CD4-positive, alpha-beta T cell treated with Interleukin-10 for 1 hour (primary cell): ENCODE results near the gene RGS19.

Experiments
- DNase-seq: peaks from one replicate; pipeline ENCODE4 v3.0.0-alpha.2; 2020

Gene RGS19

DNA sequence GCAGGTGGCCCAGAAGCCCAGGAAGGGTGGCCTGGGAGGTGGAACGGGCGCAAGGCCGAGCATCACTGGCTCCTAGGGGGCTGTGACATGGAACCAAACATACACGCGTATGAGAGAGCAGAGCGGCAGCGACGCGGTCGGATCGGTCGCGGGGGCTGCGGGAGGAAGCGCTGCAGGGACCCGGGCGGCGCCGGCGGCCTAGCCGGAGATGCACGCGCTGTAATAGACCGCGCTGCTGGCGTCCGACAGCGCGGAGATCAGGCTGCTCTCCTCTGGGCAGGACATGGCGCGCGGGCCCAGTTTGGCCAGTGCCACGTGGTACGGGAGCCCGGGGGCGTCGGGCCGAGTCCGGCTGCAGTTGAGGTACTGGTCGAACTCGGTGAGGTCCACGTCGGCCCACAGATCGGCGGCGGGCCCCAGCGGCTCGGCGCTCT, 31.3 kb downstream of the RGS19 start:
- DNase-seq, result no peak

DNA sequence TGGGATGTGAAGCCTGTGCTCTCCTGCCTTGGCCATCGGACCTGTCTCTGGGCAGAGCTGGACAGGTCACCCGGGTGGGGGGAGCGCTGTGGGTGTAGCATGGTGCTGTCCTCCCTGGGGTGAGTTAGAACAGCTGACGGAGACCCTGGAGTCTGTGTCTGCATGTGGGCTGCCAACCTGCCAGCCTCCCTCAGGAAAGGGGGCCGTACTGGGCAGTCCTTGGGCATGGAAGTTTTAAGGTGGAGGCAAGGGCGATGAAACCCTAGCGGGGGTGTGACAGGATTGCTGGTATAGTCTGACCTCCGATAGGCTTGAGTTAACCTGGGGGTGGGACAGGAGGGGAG, 32.3 kb downstream of the RGS19 start:
- DNase-seq, result no peak

DNA sequence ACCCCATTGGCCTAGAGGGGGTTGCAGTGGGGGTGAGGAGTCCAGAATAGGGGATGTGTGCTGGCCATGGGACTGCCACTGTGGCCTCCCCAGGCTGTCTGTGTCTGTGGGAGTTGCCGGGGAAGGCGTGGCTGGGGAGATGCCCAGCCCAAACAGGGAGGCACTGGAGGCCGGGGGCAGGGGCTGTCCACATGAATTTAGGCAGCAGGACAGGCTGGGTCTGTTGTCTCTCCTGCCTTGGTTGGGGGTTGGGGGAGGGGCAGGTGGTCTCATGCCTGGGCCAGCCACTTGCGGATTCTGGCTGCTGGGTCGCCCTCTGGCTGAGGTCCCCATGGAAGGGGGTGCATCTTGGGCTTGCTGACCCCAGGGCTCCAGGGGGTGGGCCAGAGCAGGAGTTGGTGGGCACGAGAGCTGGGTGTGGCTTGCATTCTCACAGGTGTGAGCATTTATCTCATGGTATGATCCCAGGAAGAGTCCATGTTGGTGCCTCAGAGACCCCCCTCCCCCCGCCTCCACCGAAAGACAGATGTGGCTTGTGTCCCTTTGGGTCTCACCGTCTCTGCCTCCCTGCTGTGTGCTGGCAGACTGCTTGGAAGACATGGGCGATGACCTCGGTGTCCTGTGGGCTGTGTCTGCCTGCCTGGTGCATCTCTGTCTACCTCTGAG, 33.8 kb downstream of the RGS19 start:
- no peak for DNase-seq

DNA sequence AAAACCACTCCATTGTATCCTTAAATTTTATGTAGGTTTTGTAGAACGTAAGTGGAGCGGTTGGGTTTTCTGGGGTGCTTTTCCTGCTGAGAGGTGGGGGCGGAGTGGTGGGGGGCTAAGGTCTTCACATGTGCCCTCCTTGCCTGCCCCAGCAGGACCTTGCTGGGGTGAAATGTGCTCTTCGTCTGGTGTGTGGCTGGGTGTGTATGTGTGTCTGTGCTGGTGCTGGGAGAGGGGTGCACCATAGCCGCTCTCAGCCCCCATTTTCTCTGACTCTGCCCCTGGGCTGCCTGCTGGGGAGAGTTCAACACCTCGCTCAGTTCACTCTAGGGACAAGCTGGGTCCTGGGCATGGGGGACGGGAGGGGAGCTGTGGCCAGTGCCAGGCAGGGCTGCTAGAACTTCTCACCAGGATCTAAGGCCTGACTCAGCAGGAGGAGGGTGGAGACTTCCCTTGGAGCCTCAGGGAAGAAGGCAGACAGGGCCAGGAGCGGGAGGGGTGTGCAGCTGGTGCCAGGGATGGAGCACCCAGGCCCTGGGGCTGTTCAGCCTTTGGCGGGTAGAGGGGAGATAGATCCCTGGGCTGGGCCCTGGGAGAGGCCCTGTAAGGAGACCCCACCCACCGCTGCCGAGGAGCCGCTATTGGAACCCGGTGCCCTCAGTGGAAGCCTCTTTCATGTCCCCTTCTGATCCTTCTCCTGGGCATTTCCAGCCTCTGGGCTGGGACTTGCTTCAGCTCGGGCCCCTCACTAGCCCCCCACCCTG, 34.7 kb downstream of the RGS19 start:
- DNase-seq, result no peak

DNA sequence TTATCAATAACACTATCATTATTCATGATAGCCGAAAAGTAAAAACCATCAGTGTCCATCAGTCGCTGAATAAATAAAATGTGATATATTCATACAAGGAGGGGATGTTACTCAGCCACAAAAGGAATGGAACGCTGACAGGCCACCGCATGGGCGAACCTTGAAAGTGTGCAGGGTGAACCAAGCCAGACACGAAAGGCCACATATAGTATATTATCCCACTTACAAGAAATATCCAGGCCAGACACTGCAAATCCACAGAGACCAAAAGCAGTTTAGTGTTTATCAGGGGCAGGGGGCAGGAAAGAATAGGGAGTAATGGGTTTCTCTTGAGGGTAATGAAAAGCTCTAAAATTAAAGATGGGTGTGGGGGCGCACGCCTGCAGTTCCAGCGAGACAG, 35.5 kb downstream of the RGS19 start:
- DNase-seq, result no peak

DNA sequence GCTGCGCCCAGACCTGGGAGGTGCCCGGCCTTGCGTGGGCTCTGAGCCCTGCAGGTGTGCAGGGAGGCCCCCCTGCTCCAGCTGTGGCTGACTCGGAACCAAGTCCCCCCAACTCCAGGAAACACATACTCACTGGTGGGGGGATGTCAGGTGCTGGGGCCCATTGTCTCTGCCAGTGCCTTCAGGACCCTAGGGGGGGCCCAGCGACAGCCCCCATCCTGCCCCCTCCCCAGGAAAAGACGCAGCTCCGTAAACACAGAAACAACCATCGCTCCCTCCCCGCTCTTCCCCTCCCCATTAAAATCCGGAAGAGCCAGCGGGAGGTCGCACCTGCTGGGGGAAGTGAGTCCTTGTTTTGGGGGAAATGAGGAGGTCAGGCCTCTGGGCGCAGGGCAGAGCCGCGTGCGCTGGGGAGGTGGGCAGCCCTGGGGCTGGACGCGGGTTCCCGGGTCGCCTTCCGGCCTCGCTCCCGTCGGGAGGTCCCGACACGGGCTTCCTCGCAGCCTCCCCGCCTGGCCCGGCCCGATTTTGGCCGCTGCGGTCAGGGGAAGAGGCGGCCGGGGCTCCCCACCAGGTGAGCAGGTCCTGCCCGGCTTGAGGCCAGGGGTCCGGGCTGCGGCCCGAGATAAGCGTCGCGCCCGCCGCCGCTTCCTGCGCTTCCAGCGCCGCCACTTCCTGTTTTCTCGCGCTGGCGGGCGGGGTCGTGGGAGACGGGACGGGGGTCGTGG, 37.1 kb downstream of the RGS19 start:
- DNase-seq, result no peak

DNA sequence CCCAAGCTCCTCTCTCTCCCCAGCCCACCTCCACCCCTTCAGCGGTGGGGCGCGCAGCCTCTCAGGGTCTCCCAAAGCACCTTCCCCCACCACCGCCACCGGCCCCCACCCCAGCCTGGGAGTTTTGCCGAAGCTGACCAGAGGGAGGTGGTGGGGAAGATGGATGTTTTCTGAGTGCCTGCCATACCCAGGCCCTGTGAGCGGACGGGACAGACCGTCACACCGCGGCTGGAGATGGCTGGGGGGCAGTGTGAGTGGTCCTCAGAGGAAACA, 37.6 kb downstream of the RGS19 start:
- DNase-seq, result no peak

DNA sequence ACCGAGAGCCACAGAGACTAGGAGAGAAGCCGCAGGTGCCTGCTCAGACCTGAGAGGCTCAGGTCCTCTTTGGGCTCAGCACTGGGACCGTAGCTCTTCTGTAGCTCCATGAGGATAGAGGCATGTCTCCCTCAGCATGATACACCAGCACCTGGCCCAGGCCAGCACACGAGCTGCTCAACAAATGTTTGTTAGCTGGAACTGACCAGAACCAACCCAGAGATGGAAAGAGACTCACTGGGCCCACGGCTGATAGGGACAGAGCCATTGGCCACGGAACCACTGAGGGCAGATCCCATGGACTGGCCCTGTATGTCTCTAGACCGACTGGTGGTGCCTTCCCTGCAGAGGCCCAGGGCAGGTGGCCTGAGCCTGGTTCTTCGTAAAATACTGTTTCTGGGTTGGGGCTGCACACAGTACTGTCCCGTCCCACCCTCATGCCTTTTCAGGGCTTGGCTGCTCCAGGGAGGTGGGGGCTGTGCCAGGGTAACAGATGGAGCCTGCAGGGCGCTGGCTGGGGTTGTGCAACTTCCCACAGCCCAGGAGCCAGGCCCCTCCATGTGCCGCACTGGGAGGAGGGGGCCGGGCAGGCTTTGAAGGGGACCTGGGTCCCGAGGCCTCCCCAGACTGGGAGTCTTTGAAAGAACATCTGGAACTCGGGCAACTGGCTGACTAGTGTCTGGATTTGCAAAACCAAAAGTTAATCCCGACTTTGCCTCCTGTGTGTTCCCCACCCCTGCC, 38.1 kb downstream of the RGS19 start:
- no peak for DNase-seq

DNA sequence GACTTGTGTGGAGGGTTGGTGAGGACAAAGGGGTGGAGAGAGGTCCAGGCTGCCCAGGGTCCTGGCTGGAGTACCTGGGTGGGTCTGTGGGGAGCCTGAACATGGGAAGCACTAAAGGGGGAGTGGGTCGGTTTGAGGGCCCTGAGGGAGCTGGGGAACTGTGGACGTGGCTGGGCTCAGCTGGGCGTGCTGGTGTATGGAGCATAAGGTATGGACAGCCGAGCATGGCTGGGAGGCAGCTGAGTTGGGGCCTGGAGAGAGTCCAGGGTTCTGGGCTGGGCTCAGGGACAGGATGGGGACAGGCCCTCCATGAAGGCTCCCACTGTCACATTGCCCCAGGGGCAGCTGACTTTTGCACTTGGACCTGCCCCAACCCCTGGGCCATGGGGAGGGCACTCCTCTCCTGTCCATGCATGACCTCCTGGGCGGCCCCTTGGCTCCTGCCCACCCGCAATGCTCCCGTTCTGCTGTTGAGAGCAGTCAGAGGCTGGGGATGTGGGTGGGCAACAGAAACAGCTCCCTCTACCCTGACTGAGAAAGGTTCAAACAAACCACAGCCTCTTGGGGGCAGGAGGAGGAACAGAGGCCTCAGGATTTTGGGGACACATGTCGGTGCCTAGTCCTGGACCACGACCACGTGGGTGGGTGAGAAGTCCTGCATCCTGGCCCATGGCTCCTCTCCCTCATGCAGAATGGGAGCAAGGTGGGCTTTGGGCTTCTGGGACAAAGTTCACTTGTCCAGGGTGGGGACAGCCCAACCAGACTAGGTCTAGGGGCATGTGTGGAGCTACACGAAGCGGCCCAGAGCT, 38.9 kb downstream of the RGS19 start:
- no peak for DNase-seq

DNA sequence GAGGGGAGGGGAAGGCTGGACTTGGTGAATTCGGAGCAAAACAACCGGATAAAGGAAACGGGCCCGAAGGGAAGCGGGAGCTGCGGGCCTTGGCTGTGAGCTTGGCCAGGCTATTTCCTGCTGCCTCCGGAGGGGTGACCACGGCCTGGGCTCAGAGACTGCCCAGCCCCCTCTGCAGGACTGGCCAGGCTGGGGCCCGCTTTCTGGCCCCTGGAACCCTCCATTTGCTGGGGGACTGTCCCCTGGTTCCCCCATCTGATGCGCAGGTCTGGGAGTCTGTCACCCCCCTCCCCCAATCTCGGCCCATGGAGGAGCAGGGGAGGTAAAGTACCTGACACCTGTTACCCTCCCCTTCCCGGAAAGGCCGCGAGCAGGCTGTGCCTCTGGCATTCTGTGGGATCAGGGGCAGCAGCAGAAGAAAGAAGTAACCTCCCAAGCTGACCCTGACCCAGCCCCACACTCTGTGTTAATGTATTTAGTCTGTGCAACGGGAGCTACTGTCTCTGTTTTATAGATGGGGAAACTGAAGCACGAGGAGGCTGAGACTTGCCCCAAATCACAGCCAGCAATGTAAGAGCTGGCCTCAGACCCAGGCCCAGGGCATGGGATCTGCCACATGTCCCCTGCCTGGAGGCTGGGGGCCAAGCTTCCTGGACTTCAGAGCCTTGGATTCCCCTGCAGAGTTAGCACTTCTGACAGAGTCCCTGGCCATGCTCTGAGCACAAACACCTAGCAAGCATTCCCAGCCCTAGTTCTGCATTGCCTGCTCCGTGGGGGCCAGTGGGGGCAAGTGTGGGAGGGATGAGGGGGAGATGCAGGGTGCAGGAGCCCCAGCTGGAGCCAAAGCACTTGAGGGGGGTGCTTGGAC, 39.8 kb downstream of the RGS19 start:
- DNase-seq, result no peak

DNA sequence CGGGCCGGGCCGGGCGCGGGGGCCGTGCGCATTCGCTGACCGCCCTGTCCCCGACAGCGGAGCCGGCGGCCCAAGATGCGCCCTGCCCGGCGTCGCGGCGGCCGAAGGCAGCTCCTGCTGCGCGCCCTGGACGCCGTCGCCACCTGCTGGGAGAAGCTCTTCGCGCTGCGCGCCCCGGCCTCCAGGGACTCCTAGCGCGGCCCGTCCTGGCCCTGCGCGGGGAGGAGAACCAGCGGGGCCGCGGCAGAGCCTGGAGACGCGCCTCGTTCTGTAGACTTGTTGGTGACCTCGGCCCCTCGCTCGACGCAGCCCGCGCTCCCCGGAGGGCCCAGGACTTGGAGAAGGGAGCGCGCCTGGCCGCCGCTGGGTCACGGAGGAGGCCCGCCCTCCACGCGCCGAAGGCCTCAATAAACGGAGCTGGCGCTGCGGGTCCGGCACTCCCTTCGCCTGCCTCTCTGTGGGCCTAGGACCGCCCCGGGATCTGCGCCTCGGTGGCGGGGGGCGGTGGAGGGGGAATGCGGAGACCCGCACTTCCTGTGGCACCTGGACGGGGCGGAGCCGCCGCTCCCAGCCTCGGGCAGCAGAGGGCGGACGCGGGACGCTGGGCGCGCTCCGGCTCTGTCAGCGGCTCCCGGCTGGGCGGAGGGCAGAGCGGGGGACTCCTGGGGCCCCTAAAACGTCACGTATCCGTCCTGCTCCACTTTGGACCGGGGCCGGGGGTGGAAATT, 40.6 kb downstream of the RGS19 start:
- DNase-seq, result peak; percentile 79

DNA sequence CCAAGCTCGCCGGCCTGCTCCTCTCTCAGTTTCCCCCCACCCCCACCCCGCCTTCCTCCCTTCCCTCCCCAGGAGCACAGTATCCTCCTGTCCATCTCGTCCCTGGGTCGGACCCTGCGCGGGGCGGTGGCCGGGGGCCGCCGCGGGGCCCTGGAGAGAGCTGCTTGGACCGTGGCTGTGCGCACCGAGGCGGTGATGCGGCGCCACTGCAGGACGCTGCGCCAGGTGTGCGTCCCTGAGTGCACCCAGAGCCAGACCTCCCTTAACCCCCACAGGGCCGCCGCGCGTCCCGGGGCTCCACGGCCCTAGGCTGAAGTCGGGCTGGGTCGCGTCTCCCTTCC, 41.1 kb downstream of the RGS19 start:
- DNase-seq, result no peak

DNA sequence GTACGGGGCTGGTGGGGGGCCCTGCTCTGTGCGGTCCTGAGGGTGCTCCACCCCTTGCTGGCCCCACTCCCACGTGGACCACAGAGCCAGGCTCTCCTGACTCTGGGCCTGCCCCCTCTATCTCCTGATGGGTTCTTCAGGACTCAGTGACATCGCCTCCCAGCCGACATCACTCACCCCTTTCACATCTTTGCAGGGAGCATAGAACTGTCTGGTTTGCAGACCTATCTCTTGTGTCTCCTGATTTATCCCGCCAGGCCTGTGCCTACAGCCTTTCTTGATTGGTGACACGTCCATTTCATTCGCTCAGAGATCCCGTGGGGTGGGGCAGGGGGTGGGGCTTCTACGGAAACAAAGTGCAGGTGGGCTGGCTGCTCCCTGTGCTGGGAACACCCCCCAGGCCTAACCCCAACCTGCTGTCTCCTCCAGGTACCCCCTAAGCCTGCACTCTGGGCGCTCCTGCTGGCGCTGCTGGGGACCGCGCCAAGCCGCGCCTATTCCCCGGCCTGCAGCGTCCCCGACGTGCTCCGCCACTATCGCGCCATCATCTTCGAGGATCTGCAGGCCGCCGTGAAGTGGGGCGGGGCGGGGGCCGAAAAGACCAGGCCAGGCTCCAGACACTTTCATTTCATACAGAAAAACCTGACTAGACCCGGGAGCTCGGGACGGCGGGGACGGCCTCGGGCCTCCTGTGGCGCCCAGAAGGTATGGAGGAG, 41.7 kb downstream of the RGS19 start:
- peak; percentile 9 for DNase-seq

DNA sequence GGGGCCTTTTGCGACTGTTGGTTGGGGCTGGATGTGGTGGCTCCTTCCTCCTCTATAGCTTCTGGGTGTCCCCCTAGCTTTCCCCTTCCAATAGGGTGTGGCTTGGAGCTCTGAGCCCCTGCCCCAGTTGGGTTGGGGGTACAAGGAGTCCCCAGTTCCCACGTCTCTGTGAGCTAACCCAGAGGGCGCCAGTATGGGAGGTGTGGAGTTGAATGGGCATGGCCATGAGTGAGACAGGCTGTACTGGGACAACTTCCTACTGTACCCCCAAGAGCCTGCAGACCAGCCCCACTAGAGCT, 42.2 kb downstream of the RGS19 start:
- DNase-seq, result no peak

DNA sequence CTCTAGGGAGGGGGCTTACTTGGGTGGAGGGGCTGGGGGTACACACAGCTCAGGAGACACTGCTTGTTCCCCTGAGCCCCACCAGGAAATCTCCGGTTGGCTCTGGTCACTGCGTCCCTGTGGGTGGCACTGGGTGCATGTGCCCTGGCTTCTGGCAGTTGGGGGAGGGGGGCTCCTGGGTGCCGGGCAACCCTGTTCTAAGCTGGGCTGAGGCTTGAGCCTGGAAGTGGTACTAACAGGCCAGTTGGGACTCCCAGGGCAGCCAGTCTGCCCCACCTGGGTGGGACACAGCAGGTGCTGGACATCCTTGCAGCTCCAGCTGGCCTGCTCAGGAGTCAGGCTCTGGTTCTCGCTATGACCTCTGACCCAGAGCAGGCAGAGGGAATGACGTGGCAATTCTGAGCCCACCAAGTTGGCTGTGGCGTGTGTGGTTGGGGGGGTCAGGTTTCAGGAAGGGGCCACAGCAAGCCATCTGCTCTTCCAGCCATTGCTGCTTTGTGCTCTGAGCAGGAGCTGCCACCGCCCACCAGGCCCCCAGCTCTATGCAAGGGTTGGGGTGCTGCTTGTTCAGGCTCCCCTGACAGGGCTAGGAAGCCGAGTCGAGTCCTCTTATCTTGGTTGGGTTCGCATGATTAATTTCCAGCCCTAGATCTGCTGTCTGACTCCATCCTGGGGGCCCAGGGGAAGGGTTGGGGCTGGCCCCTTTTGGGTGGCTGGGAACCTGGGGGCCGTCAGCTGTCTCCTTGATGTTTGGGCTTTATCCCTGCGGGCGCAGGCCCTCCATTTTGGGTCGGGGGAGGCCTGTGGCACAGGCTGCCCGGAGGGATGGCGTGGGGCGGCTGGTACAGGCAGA, 42.7 kb downstream of the RGS19 start:
- no peak for DNase-seq

DNA sequence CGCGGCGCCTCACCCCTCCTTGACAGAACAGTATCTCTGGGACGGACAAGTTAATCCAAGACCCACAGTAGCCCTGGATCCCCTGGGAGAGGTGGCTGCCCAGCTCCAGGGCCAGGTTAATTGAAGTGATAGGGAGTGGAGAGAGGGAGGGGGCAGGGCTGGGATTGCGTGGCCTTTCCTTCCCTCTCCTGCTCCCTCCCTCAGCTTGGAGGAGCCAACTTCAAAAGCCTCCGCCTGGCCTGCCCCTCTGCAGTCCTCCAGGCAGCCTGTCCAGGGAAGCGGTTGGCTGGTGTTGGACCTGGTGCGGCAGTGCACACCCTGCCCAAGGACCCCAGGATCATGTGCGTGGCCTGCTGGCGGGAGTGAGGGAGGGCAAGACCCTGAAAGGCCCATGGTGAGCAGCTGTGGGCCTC, 43.4 kb downstream of the RGS19 start, which contains the start of gene C20orf204:
Gene C20orf204, plus strand, starts transcription at position 250 of the 413 bp plus-strand sequence. Its CDS starts 142 bp downstream, at position 392.
- DNase-seq, result no peak

DNA sequence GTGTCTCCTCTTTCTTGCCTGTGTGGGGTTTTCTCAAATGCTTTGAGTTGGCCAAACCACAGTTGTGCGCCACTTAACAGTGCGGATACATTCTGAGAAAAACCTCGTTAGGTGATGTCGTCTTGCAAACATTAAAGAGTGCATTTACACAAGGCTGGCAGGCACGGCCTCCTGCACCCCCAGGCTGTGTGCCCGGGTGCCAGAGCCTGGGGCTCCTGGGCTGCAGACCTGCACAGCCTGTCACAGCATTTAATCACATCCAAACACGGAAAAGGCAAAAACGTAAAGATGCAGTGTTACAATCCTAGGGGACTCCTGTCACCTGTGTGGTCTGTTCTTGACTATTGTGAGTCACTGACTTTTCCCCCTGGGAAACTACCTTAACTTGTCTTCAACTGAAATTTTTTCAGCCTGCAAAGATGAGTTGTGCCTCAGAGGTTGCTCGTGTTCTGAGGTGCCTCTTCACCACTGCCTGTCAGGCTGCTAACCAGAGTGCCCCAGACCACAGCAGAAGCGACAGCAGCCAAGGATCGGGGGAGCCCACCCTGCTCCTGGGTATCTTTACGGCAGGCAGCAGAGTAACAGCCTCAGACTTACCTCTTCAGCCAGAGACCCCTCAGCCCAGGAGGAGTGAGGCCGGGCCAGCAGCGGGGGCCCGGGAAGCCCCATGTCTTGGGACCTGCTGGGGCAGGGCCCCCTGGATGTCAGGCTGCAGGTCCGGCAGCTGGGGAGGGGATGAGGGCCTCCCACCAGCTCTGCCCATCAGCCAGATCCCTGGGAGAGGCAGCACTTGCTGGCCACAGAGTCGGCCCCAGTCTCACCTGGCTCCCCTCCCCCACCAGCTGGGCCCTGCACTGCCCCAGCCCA, 44.0 kb downstream of the RGS19 start:
- peak; percentile 42 for DNase-seq

DNA sequence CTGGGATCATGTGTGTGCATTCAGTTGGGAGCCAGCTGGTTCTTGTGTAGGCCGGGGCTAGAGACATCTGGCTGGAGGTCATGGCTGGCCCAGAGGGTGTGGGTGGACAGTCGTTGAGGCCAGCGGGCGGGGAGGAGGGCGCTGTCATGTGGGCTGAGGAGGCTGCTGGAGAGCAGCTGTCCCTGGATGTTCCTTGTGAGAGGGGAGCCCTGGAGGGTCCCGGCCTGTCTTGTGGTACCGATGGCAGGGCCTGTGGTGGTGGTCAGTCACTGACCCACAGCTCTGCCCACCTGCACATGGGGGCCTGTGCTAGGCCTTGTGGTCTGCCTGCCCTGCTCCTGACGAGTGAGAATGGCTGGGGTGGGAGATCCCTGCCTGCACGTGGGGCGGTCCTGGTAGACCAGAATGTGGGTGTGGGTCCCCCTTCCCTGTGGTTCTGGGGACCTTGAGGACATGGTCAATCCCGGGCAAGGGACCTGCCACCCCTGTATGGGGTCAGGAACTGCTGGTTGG, 45.3 kb downstream of the RGS19 start:
- no peak for DNase-seq
